ENCODE results near the gene UCHL1.
"Not testable (repeated sequence)": the region's sequence is repeated elsewhere in the genome, so short reads cannot be mapped to it uniquely, and the experiment has no call there.

Gene UCHL1

DNA sequence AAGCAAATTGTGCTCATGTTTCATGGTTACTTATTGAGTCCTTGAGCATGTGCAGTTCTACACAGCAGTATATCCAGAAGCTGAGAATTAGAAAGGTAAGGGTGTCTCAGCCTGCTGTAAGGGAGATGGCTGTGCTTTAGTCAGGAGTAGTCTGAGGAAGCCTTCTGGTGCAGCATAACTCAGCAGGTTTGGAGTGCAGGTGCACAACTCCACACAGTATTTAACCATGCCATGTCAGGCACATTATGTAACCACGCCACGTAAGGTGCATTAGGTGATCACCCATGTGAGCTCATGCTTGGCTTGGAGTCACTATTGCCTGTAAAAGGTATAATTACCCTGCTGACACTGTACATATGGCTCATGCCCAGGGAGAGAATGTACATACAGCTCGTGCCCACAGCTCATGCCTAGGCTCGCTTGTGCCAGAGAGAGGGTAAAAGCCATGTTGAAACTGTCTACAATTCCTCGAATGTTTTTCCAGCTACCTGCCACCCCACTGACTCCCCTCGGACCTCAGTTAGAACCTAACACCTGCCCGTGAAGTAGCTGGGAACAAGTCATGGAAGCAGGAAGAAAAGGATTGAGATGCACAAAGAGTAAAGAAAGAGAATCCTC, 37.8 kb downstream of the UCHL1 start:
- DNase-seq: no peak

DNA sequence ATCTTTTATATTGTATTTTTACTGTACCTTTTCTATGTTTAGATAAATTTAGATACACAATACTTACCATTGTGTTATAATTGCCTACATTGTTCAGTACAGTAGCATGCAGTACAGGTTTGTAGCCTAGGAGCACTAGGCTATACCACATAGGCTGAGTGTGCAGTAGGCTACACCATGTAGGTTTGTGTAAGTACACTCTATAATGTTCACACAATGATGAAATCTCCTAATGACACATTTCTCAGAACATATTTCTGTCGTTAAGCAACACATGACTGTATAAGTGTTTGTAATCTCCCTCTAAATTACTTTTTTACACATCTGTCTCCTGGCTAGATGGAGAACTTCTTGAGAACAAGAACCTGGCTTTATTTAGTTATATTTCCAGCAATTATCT, 40.3 kb downstream of the UCHL1 start:
- no peak for DNase-seq

DNA sequence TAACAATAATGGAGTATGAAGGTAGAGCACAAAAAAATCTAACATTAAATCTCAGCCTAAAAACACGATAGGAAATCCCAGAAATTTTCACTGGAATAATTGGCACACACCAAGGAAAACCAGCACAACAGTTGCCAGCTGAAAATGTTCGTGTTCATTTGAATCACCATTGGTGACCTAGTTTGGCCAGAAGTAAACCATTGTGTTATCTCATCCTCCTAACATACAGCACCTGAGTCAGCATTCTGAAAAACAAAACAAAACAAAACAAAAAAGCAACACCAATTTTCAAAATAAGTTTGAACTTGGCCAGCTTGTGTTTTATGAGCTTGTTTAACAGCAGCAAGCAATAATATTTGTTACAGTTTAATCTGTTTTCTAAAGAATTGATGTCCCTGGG, 41.1 kb downstream of the UCHL1 start:
- DNase-seq: no peak

DNA sequence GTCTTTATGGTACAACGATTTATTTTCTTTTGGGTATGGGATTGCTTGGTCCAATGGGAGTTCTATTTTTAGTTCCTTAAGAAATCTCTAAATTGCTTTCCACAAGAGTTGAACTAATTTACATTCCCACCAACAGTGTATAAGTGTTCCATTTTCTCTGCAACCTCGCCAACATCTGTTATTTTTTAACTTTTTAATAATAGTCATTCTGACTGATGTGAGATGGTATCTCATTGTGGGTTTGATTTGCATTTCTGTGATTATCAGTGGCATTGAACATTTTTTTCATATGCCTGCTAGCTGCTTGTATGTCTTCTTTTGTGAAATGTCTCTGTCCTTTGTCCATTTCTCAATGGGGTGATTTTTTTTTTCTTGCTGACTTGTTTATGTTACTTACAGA, 42.8 kb downstream of the UCHL1 start:
- DNase-seq: no peak

DNA sequence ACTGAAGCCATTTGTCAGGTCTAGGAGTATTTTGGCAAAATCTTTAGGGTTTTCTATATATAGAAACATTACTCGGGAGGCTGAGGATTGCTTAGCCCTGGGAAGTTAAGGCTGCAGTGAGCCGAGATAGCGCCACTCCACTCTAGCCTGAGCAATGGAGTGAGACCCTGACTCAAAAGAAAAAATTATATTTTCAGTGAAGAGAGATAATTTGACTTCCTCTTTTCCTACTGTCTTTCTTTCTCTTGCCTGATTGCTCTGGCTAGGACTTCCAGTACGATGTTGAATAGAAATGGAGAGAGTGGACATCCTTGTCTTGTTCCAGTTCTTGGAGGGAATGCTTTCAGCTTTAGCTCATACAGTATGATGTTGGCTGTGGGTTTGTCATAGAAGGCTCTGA, 44.4 kb downstream of the UCHL1 start:
- DNase-seq: no peak

DNA sequence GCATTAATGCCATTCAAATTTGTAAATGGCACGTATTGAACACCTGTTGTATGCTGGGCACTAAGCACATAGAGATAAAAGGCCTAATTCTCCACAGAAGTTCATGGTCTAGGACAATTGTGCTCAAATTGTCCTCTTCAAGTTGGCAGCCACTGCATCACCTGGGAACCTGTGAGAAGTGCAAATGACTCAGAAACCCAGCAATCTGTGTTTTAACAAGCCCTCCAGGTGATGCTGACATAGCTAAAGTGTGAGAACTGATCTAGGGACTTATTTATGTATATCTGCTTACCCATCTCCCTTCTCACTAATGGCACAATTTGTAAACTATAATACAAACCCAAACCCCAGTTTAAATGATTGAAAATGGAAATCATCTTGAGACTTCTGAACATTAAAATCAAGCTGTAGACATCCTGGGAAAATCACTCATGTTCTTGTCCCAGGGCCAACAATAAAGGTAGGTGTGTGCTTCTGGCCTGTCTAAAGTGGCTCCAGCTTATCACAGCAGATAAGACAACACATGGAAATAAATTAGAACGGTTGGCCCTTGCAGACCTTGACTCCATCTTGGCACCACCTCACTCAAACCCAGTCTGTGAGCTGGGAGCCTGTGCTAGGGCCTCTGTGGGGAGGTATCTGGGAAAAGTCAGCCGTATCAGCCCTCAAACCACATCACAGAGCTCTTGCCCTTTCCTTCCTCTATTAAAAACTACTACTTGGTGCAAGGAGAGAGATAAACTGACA, 46.8 kb downstream of the UCHL1 start:
- no peak for DNase-seq

DNA sequence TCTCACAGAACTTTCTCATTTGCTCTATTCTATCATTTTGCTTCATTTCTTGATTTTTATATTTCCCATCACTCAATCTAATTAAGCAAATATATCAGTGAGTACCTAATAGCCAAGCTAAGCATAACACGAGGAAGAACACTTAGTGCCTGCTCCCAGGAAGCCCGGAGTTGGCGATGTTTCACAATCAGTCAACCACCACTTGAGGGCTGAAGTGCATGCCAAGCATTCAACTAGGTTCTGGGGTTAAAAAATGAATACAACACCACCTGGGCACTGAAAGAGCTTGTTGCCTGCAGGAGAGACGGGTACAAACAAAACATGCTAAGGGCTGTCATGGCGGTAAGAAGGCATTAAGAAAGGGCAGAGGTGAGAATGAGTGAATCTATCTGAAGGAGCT, 47.5 kb downstream of the UCHL1 start:
- no peak for DNase-seq

DNA sequence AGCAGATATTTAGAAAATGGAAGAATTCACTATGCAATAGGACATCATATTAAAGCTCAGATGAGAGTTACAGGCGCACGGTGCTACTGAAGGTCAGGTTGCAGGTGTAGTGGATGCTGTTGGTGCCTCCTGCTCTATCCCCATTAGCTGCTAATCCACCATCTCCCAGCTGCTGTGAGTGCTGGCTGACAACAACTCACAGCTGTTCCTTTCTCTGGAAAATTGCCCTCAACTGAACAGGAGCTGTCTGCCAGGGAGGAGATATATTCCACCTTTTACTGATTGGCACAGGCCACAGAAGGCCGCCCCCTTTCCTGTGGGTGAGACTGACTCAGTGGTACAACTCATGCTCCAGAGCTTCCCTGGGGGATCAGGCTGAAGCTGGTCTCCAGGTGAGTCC, 48.7 kb downstream of the UCHL1 start:
- DNase-seq: no peak

DNA sequence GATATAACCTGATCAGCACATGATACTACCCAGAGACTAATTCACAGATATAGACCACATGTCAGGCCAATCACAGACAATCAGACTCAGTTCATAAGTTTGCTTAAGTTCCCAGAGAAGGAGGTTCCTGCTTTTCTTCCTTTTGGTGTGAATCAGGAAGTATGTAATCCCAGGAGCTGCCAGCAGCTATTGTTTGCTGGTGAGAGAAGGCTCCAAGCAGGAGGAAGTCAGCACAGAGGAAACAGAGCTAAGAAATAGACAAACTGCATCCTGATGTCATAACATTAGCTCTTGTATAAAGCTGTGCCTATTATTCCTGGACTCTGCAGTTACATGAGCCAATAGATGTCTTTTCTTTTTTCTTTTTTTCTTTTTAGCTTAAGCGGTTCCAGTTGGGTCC, 50.9 kb downstream of the UCHL1 start:
- no peak for DNase-seq

DNA sequence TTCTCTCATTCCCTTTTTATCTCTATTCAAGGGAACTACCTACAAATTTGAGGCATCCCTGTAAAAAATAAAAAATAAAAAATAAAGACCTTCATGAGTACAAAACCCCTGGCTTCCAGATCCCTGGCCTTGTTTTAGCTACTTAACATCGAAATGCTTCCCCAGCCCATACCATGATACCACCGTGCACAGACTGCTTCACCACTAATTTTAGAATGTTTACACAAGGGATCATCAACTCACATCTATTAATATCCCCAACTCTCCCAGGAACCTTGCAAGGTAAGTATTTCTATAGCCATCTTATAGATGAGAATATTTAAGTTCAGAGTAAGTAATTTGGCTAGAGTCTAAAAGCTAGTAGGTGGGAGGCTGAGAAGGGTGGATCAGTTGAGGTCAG, 51.7 kb downstream of the UCHL1 start:
- DNase-seq: no peak

DNA sequence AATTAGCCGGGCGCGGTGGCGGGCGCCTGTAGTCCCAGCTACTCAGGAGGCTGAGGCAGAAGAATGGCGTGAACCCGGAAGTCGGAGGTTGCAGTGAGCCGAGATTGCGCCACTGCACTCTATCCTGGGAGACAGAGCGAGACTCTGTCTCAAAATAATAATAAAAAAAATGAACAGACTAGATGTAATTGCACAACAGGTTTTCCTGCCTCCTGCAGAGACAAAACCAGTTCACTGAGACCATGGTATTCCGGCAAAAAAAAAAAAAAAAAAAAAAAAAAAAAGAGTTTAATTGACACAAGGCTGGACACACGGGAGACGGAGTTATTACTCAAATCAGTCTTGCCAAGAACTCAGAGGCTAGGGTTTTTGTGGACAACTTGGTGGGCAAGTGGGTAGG, 58.7 kb downstream of the UCHL1 start:
- not testable (repeated sequence) for DNase-seq

DNA sequence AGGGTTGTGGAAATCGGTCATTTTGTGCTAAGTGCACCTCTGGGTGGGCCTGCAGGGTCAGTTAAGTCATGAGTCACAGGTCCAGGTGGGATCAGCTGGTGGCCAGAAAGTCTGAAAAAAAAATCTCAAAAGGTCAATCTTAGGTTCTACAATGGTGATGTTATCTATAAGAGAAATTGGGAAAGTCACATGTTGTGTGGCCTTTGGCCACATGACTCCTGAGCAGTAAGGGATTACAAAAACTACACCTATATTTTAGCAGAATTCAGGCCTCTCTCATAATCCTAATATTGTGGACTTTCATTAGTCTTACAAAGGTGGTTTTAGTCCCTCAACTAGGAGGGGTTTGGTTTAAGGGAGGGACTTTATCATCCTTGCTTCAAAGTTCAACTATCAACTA, 59.1 kb downstream of the UCHL1 start:
- no peak for DNase-seq
